22Rv1 (cell line): ENCODE data around the gene OCA2.
"Not testable (repeated sequence)": the region's sequence is repeated elsewhere in the genome, so short reads cannot be mapped to it uniquely, and the experiment has no call there.

Experiments
- H3K27ac ChIP-seq: fragments of 450-650 bp; 2 replicates; pipeline ENCODE4 v1.5.1; 2017
- ZFX ChIP-seq: fragments of 450-650 bp; IDR thresholded peaks from 2 replicates; pipeline ENCODE4 v1.6.1; 2017; ENCODE audit warnings: antibody characterized with exemption, borderline replicate concordance
- TF ChIP-seq, protein P1 (sequence below): fragments of 450-650 bp; IDR thresholded peaks from 2 replicates; pipeline ENCODE4 v1.5.1; 2017; ENCODE audit warnings: mild to moderate bottlenecking

OCA2 gene

DNA sequence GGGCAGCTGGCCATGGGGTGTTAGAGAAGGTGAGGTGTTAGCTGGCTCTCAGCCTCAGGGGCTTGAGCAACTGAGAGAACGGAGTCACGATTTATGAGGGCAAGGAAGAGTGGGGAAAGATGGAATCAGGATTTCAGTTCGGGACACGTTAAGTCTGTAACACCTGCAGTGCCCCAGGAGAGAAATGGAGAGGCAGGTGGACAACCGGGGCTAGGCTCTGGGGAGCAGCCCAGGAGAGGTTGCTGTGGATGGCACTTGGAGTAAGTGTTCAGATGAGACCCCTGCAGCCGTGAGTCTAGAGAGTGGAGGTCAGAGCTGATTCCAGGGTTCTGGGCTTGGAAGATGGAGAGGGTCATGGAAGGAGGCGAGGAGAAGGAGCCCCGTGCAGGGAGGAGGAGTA lies 237.9 kb downstream of the OCA2 start:
- TF ChIP-seq ZFX, result no peak
- TF ChIP-seq, protein P1, sequence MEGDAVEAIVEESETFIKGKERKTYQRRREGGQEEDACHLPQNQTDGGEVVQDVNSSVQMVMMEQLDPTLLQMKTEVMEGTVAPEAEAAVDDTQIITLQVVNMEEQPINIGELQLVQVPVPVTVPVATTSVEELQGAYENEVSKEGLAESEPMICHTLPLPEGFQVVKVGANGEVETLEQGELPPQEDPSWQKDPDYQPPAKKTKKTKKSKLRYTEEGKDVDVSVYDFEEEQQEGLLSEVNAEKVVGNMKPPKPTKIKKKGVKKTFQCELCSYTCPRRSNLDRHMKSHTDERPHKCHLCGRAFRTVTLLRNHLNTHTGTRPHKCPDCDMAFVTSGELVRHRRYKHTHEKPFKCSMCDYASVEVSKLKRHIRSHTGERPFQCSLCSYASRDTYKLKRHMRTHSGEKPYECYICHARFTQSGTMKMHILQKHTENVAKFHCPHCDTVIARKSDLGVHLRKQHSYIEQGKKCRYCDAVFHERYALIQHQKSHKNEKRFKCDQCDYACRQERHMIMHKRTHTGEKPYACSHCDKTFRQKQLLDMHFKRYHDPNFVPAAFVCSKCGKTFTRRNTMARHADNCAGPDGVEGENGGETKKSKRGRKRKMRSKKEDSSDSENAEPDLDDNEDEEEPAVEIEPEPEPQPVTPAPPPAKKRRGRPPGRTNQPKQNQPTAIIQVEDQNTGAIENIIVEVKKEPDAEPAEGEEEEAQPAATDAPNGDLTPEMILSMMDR, result no peak
- H3K27ac ChIP-seq, result no peak overlapping the region

GRCh38 chr15:27855137-27855536 lies 244.0 kb downstream of the OCA2 start:
- TF ChIP-seq, protein P1, result no peak
- TF ChIP-seq ZFX, result no peak
- no peak overlapping the region for H3K27ac ChIP-seq

- H3K27ac ChIP-seq, result no peak overlapping the region
- TF ChIP-seq, protein P1, result no peak
- no peak for TF ChIP-seq ZFX
These were observed 244.5 kb downstream of the OCA2 start for GRCh38 chr15:27854601-27855000.

DNA sequence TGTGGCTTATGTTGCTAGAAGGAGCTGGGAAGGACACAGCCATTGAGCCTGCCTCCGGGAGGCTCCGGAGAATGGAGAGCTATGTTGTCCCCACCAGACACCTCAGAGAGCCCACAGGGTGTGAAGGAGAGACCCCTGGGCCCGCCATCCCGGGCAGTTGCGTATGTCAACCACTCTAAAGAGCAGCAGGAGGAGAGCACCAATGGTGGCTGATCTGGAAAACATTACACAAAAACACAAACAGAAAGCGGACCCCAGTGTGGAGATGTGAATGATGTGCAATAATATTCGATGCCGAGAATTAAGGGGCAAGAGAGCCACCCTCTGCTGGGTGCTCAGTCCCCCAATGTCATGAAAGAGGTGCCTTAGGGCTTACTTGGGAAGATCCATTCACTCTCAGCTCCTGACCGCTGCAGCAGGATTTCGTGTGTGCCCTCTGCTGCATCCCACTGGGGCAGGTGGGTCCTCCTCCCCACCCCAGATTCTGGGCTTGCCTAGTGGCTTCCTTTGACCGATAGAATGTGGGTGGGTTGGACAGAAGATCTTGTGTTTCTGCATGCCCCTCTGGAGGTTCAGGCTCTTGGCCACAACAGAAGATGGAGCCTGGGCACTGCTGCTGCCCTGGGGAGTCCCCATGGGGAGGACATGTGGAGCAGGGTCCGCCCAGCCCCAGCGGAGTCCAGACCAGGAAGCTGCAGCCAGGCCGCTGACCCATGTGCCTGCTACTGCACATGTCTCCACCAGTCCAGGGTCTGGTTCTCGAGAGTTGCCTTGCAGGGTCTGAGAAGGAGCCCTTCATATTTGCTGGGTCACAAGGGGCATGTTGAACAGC lies 245.3 kb downstream of the OCA2 start:
- no peak for TF ChIP-seq ZFX
- TF ChIP-seq, protein P1, result no peak
- no peak overlapping the region for H3K27ac ChIP-seq

- TF ChIP-seq ZFX, result no peak
- TF ChIP-seq, protein P1, result no peak
- no peak overlapping the region for H3K27ac ChIP-seq
These were observed 247.3 kb downstream of the OCA2 start for GRCh38 chr15:27851858-27852210.

DNA sequence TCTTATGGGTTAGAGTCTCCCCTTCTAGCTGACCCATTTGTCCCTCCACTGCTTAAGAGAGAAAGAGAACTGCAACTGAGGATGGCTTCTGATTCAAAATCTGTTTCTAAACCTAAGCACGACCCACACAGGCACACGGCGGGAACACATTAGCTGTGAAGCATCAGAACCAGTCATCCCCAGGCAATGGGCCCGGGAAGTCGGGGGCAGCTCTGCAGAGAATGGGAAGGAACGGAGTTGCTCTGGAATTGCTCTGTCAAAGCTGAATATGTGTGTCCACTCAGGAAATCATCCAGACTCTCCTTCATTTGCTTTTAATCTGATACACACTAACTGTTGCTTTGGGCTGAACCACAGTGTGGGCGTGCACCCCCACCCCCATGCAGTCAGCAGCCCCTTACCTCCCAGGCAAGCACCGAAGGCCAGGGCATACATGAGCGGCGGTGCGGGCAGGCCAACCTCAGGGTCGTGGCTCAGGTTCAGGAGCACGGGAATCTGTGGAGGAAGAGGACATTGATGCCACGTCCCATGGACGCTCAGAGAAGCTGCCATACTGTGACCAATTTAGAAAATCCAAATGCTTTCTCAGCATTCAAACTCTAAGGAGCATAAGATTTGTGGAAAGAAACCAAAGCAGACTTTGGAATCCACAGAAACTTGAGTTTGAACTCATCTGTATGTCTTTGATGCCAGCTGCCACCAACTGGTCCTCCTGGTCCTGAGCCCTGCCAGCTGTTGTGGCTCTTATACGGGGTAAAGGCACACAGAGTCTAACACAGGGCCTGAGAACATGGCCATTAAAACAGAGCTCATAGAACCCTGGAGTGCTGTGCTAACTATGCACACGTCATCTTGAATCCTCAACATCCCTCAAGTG lies 247.9 kb downstream of the OCA2 start:
- TF ChIP-seq ZFX, result no peak
- TF ChIP-seq, protein P1, result no peak
- H3K27ac ChIP-seq, result no peak overlapping the region

- H3K27ac ChIP-seq, result no peak overlapping the region
- no peak for TF ChIP-seq ZFX
- TF ChIP-seq, protein P1, result no peak
These were observed 249.1 kb downstream of the OCA2 start for GRCh38 chr15:27850050-27850449.

DNA sequence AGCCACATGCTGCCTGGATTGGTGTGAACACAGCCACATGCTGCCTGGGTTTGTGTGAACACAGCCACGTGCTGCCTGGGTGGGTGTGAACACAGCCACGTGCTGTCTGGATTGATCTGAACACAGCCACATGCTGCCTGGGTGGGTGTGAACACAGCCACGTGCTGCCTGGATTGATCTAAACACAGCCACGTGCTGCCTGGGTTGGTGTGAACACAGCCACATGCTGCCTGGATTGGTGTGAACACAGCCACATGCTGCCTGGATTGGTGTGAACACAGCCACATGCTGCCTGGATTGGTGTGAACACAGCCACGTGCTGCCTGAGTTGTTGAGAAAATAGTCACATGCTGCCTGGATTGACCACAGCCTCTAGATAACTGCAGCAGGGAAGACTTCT lies 250.2 kb downstream of the OCA2 start:
- not testable (repeated sequence) for H3K27ac ChIP-seq
